Measurements from ENCODE around the gene ZNF513. TPM values are rescaled to one million over a fixed set of nuclear protein-coding genes. Genes with fewer than 3 reads are reported as not detected.
"Not testable (repeated sequence)": the region's sequence is repeated elsewhere in the genome, so short reads cannot be mapped to it uniquely, and the experiment has no call there.

The ZNF513 gene
- total and polyA plus RNA-seq, 2 donors from 2014 or later: 18.8 to 23.6 TPM

- Histone ChIP-seq H3K27ac (ENCODE audit: low read depth in 2 of 2, low read length in 2 of 2) (peak within 1 kb of the TSS; percentile 94 to 95), H3K4me1 (ENCODE audit: control insufficient read depth in 2 of 3, insufficient read depth in 2 of 3, low read depth in 1 of 3, low read length in 3 of 3) (peaks cover 0 to 12% (median 10%) of the 10 kb centered on the region in 3 donors), H3K36me3 (ENCODE audit: control insufficient read depth in 2 of 3, insufficient read depth in 3 of 3, low read length in 3 of 3) (peaks cover 0 to 8% (median 2%) of the 10 kb centered on the region in 3 donors), H3K9me3 (ENCODE audit: control insufficient read depth in 2 of 3, insufficient read depth in 1 of 3, low read length in 3 of 3) (no peaks in the 10 kb centered on the region), H3K9ac (ENCODE audit: low read length in 3 of 3) (peak within 1 kb of the TSS; percentile 56 to 85 (median 81)), H3K4me3 (ENCODE audit: low read length in 3 of 3) (peak within 1 kb of the TSS; percentile 76 to 92 (median 82)), H3K27me3 (ENCODE audit: control insufficient read depth, insufficient read depth, low read length) (no peaks in the 10 kb centered on the region)
- peak; percentile 95 to 98 (median 97) for DNase-seq
- TF ChIP-seq, protein P1, sequence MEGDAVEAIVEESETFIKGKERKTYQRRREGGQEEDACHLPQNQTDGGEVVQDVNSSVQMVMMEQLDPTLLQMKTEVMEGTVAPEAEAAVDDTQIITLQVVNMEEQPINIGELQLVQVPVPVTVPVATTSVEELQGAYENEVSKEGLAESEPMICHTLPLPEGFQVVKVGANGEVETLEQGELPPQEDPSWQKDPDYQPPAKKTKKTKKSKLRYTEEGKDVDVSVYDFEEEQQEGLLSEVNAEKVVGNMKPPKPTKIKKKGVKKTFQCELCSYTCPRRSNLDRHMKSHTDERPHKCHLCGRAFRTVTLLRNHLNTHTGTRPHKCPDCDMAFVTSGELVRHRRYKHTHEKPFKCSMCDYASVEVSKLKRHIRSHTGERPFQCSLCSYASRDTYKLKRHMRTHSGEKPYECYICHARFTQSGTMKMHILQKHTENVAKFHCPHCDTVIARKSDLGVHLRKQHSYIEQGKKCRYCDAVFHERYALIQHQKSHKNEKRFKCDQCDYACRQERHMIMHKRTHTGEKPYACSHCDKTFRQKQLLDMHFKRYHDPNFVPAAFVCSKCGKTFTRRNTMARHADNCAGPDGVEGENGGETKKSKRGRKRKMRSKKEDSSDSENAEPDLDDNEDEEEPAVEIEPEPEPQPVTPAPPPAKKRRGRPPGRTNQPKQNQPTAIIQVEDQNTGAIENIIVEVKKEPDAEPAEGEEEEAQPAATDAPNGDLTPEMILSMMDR (IDR thresholded peaks at IDR 0.05; ENCODE audit: borderline replicate concordance, extremely low read depth, insufficient read depth): no peak
- no peak for FAIRE-seq
- intact Hi-C loops (cut with DNase I): no loop called here
Observed at GRCh38 chr2:27428213-27428977, 47.9 kb upstream of the ZNF513 start, which contains the start of gene NRBP1. TSS of gene NRBP1 (plus strand) at chr2:27428631. CDS start at chr2:27433274, 4,643 bp downstream.

DNA sequence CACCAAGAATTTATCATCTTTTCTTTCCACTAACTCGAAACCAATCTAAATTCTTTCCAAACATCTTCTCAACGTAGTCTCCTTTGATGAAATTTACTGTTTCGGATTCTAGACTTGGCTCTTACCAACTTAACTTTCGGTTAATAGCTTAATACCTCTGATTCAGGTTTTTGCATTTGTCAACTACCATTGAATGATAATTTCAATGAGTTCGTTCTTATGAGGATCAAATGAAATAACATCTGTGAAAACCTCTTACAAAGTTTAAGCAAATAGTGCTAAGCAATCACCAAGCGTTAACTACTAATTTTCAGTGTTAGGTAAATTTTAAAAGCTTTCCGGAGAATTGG lies 47.3 kb upstream of the ZNF513 start:
- Histone ChIP-seq H3K9ac (ENCODE audit: low read length in 3 of 3) (peak overlapping the region; percentile 56 to 81 (median 72)), H3K9me3 (ENCODE audit: control insufficient read depth in 2 of 3, insufficient read depth in 1 of 3, low read length in 3 of 3) (no peaks in the 10 kb centered on the region), H3K36me3 (ENCODE audit: control insufficient read depth in 2 of 3, insufficient read depth in 3 of 3, low read length in 3 of 3) (peaks cover 0 to 2% (median 0%) of the 10 kb centered on the region in 3 donors), H3K27ac (ENCODE audit: low read depth in 2 of 2, low read length in 2 of 2) (peak overlapping the region; percentile 94 to 95), H3K27me3 (ENCODE audit: control insufficient read depth, insufficient read depth, low read length) (no peaks in the 10 kb centered on the region), H3K4me1 (ENCODE audit: control insufficient read depth in 2 of 3, insufficient read depth in 2 of 3, low read depth in 1 of 3, low read length in 3 of 3) (peaks cover 0 to 12% (median 10%) of the 10 kb centered on the region in 3 donors), H3K4me3 (ENCODE audit: low read length in 3 of 3) (peak overlapping the region; percentile 76 to 85 (median 82))
- FAIRE-seq (no peak), DNase-seq (peak in 1 of 5 donors; percentile 22)
- TF ChIP-seq, protein P1 (IDR thresholded peaks at IDR 0.05; ENCODE audit: borderline replicate concordance, extremely low read depth, insufficient read depth): no peak
- intact Hi-C loops (cut with DNase I): no loop called here

DNA sequence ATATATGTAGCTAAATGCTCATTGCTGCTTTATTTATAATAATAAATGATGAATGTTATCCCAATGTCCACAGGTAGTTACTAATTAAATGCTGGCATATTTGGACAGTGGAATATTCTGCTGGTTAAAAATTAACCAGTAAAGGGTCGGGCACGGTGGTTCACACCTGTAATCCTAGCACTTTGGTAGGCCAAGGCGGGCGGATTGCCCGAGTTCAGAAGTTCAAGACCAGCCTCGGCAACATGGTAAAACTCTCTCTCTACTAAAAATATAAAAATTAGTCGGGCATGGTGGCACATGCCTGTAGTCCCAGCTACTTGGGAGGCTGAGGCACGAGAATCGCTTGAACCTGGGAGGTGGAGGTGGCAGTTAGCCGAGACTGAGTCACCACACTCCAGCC lies 44.5 kb upstream of the ZNF513 start:
- H3K27ac ChIP-seq (ENCODE audit: low read depth in 2 of 2, low read length in 2 of 2); H3K9me3 ChIP-seq (ENCODE audit: control insufficient read depth in 2 of 3, insufficient read depth in 1 of 3, low read length in 3 of 3); H3K4me1 ChIP-seq (ENCODE audit: control insufficient read depth in 2 of 3, insufficient read depth in 2 of 3, low read depth in 1 of 3, low read length in 3 of 3); H3K27me3 ChIP-seq (ENCODE audit: control insufficient read depth, insufficient read depth, low read length); H3K4me3 ChIP-seq (ENCODE audit: low read length in 3 of 3); DNase-seq; FAIRE-seq; H3K9ac ChIP-seq (ENCODE audit: low read length in 3 of 3); H3K36me3 ChIP-seq (ENCODE audit: control insufficient read depth in 2 of 3, insufficient read depth in 3 of 3, low read length in 3 of 3); intact Hi-C loops (cut with DNase I): not testable (repeated sequence)

GRCh38 chr2:27422958-27423357 lies 42.4 kb upstream of the ZNF513 start:
- no peak for FAIRE-seq
- DNase-seq: no peak
- TF ChIP-seq, protein P1 (IDR thresholded peaks at IDR 0.05; ENCODE audit: borderline replicate concordance, extremely low read depth, insufficient read depth): no peak

More at GRCh38 chr2:27422958-27423357, 42.4 kb upstream of the ZNF513 start:
- no peaks in the 10 kb centered on the region for H3K27me3 ChIP-seq (ENCODE audit: control insufficient read depth, insufficient read depth, low read length)
- intact Hi-C loops (cut with DNase I): no loop called here
- H3K4me3 ChIP-seq (ENCODE audit: low read length in 3 of 3): no peak overlapping the region
- peaks cover 0 to 3% (median 0%) of the 10 kb centered on the region in 3 donors for H3K4me1 ChIP-seq (ENCODE audit: control insufficient read depth in 2 of 3, insufficient read depth in 2 of 3, low read depth in 1 of 3, low read length in 3 of 3)
- H3K27ac ChIP-seq (ENCODE audit: low read depth in 2 of 2, low read length in 2 of 2): no peak overlapping the region
- no peak overlapping the region for H3K9ac ChIP-seq (ENCODE audit: low read length in 3 of 3)
- no peaks in the 10 kb centered on the region for H3K36me3 ChIP-seq (ENCODE audit: control insufficient read depth in 2 of 3, insufficient read depth in 3 of 3, low read length in 3 of 3)
- H3K9me3 ChIP-seq (ENCODE audit: control insufficient read depth in 2 of 3, insufficient read depth in 1 of 3, low read length in 3 of 3): no peaks in the 10 kb centered on the region

Data from kidney (tissue), 14 donors.